T-helper 2 cell (primary cell): ENCODE data around the gene CYP2A7.
"Not testable (repeated sequence)": the region's sequence is repeated elsewhere in the genome, so short reads cannot be mapped to it uniquely, and the experiment has no call there.

Source experiments
- DNase-seq, 5 experiments: peaks; one replicate each; pipeline versions ENCODE4 v3.0.0 to v3.0.0-alpha.2; 2012 to 2022

The CYP2A7 gene

DNA sequence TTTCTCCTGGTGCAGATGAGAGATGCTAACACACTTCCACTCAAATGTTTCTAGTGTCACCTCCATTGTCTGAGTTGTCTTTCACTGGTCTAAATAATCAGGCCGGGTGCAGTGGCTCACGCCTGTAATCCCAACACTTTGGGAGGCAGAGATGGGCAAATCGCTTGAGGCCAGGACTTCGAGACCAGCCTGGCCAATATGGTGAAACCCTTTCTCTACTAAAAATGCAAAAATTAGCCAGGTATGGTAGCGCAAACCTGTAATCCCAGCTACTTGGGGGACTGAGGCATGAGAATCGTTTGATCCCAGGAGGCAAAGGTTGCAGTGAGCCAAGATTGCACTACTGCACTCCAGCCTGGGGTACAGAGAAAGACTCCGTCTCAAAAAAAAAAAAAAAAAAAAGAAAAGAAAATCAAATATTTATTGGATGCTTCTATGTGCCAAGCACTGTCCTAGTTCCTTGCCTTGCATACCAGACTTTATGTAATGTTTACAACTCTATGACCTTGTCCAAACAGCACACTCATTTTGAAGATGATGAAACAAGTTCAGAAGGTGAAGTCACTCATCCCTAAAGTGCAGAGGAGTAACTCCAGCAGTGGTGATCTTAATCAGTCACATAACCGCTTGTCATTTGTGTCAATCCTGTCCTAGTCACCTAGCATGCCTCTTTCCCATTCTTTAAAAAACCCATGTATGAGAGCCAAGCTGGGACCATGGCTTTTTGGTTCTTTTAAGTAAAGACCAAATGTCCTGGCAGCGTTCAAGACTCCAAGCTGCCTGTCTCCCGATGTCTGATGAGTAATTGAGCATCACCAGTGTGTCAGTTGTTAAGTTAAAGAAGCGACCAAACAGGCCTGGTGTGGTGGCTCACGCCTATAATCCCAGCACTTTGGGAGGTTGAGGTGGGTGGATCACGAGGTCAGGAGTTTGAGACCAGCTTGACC lies 15.1 kb upstream of the CYP2A7 start:
- not testable (repeated sequence) for DNase-seq

DNA sequence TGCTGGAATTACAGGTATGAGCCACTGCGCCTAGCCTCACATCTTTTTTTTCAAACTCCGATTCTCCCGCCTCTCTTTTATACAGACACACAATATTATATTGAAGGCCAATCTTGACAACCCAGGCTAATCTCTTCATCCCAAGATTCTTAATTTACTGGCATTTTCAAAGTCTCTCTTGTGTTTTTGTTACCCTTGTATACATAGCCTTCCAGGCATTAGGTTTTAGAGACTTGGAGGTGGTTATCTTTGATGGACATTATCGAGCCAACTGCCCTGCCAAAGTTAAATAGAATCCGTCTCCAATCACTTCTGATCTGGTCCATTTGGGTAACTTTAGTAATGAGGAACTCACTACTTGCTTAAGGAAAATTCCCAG lies 14.4 kb upstream of the CYP2A7 start:
- no peak for DNase-seq

DNA sequence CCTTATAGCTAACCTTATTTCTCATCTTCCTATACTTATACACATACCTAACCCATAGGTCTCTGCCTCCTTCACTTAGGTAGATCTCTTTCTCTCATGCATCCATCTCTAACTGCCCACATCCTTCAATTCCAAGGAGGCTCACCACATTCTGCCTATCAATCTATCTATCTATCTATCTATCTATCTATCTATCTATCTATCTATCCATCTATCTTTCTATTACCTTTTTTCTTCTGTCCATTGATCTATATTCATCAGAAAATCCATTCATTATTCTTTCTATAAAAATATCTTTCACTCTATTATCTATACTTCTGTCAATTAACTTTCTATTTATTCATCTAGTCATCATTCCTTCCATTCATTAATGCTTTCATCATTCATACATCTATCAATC lies 11.1 kb upstream of the CYP2A7 start:
- no peak for DNase-seq

DNA sequence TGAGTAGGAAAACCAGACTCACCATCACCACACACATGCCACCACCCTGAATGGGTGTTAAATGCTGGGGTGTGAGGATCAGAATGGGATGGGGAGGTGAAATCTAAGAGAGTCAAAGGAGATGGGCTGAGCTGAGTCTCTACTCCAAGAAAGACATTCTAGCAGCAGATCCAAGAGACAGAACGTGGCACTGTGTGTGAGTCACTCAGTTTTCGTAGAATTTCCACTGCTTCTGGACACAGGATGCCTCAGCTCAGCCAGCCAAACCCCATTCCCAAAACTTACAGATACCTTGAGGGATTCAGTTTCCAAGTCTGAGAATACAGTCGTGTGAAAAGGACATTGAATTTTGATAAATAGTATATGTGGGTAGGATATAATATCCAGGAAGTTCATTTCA lies 7.3 kb upstream of the CYP2A7 start:
- DNase-seq: no peak

DNA sequence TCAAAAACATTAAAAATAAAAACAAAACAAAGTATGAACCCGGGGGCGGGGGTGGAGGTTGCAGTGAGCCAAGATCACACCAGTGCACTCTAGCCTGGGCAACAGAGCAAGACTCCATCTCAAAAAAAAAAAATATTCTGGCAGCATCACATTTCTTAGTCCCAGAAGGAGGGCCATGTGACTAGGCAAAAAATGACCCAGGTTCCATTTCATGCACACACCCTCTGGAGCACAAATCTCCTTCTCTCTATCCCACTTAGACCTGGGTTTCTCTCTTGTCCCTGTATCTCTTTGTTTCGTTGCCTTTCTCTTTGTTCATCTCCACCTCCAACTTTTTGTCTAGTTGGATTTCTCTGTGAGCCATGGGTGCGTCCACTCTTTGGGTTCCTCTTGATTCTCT lies 6.2 kb upstream of the CYP2A7 start:
- DNase-seq: no peak

DNA sequence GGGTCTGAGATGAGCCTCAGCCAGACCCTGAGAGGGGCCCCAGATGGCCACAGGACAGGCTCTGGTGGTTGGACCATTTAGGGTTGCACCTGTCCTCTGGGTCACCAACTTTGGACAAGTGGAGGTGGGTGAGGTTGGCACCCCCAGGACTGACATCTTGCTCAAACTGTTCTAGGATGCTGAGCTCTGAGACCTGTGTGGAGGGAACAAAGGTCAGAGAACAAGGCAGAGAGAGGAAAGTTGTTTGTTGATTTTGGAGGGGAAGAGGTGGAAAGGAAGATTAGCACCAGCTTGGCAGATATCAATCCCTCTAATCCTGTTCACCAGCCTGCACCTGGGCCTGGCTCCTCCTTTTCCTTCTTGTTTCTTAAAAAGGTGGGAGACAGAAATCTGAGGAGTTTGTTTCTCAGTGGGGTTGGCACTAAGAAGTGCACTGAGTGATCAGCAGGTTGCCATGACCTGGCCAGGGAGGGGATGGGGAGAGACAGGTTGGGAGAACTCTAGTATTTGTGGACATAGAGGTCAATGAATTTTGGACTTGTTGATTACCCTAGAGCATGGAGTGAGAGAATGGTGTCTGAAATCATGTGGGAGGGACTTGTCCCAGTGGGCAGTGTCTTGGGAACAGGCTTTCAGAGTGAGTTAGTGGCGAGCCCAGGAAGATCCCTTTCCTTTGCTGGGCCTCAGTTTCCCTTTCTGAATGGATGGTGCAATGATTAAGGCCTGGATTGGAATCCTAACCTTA lies 2.3 kb upstream of the CYP2A7 start:
- DNase-seq: not testable (repeated sequence)

DNA sequence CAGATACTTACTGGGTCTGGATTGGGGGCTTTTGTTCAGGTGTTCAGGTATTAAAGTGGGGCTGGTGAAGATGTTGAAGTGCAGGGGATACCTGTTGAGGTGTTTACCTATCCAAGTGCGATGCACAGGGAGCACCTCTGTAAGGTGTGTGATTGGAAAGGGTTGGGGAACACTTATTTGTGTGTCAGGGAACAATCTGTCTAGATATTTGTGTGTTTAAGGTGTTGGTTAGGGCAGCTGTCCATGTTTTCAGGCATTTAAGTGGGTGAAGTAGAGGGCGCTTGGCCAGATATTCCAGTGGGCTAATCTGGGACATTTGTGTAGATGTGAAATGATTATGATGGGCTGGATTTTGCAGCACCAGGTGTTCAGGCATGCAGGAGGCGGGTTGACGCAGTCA lies 2.7 kb downstream of the CYP2A7 start:
- not testable (repeated sequence) for DNase-seq

DNA sequence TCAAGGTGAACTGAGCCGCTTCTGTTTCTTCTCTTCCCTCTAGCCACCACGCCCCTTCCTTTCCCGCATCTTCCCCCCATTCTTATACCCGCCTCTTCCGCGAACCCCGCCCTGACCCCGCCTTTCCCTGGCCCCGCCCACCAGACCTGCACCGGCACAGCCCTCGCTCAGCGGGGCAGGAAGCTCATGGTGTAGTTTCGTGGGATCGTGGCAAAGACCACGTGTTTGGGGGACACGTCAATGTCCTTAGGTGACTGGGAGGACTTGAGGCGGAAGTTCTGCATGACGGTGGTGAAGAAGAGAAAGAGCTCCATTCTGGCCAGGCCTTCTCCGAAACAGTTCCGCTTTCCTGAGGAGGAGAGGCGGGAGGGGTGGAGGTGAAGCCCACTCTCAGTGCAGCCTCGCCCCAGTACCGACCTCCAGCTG lies 6.5 kb downstream of the CYP2A7 start:
- DNase-seq: peak; percentile 65 to 86 (median 84)

DNA sequence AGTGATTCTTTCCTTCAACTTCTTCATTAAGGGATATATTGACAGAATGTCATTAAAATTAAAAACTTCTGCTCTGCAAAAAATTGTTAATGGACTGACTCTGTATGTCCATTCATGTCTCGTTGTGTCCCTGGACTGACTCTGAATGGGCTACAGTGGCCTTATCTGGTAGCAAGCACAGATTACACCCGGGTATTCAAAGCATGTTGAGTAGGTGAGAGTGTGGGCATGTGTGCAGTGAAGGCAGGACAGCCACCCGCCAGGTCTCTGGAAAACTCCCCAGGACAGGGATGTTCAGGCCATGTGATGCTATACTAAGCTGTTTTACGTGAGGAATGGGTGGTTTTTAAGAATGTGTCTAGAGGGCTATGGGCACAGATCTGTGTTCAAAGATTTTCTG lies 7.2 kb downstream of the CYP2A7 start:
- not testable (repeated sequence) for DNase-seq

DNA sequence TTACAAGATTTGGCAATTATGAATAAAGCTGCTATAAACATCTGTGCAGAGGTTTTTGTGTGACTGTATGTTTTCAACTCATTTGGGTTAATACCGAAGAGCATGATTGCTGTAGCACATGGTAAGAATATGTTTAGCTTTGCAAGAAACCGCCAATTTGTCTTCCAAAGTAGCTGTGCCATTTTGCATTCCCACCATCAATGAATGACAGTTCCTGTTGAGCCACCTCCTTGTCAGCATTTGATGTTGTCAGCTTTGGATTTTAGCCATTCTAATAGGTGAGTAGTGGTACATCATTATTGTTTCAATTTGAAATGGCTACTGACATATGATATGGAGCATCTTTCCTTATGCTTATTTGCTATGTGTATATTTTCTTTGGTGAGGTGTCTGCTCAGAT lies 8.2 kb downstream of the CYP2A7 start:
- DNase-seq: not testable (repeated sequence)

DNA sequence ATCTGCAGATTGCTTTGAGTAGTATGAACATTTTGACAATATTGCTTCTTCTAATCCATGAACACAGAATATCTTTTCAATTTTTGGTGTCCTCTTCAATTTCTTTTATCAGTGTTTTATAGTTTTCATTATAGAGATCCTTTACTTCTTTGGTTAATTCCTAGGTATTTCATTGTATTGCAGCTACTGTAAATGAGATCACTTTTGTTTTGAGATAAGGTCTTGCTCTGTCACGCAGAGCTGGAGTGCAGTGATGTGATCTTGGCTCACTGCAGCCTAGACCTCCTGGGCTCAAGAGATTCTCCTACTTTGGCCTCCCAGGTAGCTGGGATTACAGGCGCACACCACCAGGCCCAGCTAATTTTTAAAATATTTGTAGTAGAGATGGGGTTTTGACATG lies 9.8 kb downstream of the CYP2A7 start:
- DNase-seq: no peak

DNA sequence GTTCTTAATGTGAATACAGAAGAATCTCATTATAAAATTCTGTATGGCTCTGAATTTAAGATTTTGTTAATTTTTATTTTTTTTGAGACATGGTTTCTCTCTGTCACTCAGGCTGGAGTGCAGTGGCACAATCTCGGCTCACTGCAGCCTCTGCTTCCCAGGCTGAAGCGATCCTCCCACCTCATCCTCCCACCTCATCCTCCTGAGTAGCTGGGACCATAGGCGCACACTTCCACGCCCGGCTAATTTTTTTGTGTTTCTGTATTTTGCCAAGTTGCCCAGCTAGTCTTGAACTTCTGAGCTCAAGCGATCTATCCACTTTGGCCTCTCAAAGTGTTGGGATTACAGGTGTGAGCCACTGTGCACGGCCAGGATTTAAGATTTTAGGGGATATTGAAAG lies 14.3 kb downstream of the CYP2A7 start:
- no peak for DNase-seq

DNA sequence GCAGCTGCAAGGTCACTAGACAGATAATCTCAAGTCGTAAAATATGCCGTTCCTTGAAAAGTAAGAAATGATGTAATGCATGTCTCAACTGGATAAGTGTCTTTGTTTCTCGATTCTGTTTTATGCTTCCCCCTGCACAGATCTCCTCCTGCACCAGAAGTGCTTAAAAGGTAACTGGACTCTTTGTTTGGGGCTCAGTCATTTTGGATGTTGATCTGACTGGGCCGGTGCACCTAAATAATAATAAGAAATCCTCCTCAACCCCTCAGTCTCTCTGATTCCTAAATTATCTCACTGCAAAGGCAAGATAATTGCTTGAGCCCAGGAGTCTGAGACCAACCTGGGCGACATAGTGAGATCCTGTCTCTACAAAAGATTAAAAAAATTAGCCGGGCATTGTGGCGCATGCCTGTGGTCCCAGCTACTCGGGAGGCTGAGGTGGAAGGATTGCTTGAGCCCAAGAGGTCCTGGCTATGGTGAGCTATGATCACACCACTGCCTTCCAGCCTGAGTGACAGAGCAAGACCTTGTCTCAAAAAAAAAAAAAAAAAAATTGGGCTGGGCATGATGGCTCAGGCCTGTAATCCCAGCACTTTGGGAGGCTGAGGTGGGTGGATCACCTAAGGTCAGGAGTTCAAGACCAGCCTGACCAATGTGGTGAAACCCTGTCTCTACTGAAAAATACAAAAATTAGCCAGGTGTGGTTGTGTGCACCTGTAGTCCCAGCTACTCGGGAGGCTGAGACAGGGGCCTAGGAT lies 17.1 kb downstream of the CYP2A7 start:
- not testable (repeated sequence) for DNase-seq

DNA sequence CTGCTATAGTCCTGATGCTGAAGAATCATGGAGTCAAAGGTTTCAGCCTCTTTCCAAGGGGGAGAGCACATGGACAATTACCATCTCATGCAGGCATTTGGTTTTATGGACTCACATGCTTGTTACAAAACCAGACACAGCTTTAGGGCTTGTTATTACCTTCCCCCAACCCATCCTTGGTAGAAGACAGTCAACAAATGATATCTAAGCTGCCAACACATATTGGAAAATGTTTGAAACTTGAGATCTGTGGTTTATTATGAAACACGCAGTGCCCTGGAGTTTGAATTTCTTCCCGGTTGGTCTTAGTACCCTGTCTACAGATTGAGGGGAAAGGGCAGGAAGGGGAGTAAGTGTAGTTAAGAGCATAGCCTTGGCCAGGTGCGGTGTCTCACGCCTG lies 19.2 kb downstream of the CYP2A7 start:
- DNase-seq: no peak

DNA sequence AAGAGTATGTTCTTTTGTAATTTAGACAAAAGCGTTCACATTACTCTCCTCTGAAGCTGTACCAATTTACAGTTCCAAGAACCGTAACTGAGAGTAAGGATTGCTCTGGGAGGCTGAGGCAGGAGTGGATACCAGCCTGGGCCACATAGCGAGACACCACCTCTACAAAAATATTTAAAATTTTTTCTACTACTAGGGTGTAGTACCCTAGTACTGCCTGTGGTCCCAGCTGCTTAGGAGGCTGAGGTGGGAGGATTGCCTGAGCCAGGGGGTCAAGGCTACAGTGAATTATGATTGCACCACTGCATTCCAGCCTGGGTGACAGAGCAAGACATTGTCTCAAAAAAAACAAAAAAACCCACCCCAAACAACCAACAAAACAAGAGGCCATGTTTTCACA lies 19.7 kb downstream of the CYP2A7 start:
- DNase-seq: no peak

DNA sequence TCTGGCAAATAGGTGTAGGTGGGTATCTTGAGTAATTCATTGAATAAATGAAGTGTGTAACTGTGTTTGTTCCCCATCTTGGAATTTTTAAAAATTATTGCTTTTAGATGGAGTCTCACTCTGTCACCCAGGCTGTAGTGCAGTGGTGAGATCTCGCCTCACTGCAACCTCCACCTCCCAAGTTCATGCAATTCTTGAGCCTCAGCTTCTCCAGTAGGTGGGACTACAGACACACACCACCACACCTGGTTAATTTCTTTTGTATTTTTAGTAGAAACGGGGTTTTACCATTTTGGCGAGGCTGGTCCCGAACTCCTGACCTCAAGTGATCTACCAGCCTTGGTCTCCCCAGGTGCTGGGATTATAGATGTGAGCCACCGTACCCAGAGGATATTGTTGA lies 23.9 kb downstream of the CYP2A7 start:
- no peak for DNase-seq

DNA sequence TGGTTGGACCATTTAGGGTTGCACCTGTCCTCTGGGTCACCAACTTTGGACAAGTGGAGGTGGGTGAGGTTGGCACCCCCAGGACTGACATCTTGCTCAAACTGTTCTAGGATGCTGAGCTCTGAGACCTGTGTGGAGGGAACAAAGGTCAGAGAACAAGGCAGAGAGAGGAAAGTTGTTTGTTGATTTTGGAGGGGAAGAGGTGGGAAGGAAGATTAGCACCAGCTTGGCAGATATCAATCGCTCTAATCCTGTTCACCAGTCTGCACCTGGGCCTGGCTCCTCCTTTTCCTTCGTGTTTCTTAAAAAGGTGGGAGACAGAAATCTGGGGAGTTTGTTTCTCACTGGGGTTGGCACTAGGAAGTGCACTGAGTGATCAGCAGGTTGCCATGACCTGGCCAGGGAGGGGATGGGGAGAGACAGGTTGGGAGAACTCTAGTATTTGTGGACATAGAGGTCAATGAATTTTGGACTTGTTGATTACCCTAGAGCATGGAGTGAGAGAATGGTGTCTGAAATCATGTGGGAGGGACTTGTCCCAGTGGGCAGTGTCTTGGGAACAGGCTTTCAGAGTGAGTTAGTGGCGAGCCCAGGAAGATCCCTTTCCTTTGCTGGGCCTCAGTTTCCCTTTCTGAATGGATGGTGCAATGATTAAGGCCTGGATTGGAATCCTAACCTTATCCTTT lies 29.4 kb downstream of the CYP2A7 start:
- not testable (repeated sequence) for DNase-seq

DNA sequence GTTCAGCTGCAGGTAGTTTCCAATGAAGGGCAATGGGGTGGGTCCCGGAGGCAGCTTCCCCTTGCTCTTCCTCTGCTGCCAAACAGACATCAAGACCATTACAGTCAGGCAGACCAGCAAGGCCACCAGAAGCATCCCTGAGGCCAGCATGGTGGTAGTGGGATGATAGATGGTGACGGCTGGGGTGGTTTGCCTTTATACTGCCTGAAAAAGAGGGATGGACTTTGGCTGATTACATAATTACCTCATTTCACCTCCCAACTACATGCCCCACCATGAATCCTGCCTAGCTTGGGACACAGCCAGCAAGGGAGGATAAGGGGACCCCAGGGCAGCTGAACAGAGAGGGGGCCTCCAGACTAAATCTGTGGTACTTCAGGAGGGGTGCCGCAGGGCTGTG lies 31.8 kb downstream of the CYP2A7 start, which contains the start of gene CYP2A6:
CYP2A6 (minus strand) TSS at position 171 of the 400 bp plus-strand sequence; CDS start at position 150, 21 bp downstream.
- not testable (repeated sequence) for DNase-seq

DNA sequence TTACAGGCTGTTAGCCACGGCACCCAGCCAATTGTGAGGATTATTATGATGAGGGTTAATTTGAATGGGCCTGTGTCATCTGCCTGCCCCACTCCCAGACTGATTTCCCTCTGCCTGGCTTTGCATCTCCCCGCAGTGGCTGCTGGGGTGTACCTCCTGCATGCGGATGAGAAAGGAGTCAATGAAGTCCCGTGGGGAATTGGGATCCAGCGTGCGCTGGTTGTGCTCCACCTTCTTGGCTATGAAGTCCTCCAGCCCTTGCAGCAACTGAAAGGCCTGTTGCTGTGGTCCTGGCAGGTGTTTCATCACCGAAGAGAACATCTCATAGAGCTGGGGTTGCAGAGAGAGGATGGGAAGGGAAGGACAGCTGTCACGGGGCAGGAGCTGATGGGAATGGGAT lies 35.3 kb downstream of the CYP2A7 start:
- not testable (repeated sequence) for DNase-seq

DNA sequence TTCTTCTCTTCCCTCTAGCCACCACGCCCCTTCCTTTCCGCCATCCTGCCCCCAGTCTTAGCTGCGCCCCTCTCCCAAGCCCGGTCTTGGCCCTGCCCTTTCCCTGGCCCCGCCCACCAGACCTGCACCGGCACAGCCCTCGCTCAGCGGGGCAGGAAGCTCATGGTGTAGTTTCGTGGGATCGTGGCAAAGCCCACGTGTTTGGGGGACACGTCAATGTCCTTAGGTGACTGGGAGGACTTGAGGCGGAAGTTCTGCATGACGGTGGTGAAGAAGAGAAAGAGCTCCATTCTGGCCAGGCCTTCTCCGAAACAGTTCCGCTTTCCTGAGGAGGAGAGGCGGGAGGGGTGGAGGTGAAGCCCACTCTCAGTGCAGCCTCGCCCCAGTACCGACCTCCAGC lies 38.4 kb downstream of the CYP2A7 start:
- DNase-seq: peak in 4 of 5 experiments; percentile 23 to 85 (median 58)

DNA sequence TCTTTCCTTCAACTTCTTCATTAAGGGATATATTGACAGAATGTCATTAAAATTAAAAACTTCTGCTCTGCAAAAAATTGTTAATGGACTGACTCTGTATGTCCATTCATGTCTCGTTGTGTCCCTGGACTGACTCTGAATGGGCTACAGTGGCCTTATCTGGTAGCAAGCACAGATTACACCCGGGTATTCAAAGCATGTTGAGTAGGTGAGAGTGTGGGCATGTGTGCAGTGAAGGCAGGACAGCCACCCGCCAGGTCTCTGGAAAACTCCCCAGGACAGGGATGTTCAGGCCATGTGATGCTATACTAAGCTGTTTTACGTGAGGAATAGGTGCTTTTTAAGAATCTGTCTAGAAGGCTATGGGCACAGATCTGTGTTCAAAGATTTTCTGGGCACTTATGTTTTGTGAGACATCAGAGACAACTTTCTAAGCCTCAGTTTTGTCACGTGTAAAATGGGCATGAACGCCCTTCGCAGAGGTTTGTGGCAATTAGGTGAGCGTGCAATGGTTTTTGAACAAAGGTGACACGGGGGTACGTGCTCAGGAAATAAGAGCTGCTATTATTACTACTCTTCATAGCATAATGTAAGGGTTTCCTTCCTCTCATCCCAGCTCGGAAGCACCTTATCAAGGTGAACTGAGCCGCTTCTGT lies 38.9 kb downstream of the CYP2A7 start:
- peak in 1 of 5 experiments; percentile 52 for DNase-seq

DNA sequence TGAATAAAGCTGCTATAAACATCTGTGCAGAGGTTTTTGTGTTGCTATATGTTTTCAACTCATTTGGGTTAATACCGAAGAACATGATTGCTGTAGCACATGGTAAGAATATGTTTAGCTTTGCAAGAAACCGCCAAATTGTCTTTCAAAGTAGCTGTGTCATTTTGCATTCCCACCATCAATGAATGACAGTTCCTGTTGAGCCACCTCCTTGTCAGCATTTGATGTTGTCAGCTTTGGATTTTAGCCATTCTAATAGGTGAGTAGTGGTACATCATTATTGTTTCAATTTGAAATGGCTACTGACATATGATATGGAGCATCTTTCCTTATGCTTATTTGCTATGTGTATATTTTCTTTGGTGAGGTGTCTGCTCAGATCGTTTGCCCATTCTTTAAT lies 40.0 kb downstream of the CYP2A7 start:
- DNase-seq: not testable (repeated sequence)
